Measurements from ENCODE around the gene ARHGAP6.

Gene ARHGAP6

DNA sequence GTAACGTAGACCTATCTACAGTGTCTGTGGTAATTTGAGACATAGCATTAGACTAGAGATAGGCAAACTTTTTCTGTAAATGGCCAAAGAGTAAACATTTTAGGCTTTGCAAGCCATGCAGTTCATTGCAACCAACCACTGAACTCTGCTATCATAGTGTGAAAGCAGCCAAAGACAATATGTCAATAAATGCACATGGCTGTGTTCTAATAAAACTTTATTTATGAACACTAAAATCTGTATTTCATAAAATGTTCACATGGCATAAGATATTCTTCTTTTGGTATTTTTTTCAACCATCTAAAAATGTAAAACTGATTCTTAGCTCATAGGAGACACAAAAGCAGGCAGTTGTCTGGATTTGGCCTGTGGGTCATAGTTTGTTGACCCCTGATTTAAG, 251.6 kb downstream of the ARHGAP6 start:
- no peak overlapping the region for H3K4ac ChIP-seq (ENCODE audit: low read length)
- no peak overlapping the region for H2AFZ ChIP-seq (ENCODE audit: low read length)
- no peak for DNase-seq (ENCODE audit: low spot score)
- H3K9ac ChIP-seq (ENCODE audit: low read depth, low read length, poor library complexity), result no peak overlapping the region
- no peaks in the 10 kb centered on the region for H3K27me3 ChIP-seq (ENCODE audit: control insufficient read depth in 3 of 3, insufficient read depth in 3 of 3, low read depth in 1 of 3, low read length in 3 of 3)
- H3K14ac ChIP-seq (ENCODE audit: low read length), result no peak overlapping the region
- H3K18ac ChIP-seq (ENCODE audit: low read length), result no peak overlapping the region
- H3K4me2 ChIP-seq (ENCODE audit: insufficient read depth, low read length, poor library complexity, severe bottlenecking), result no peak overlapping the region
- no peak overlapping the region for H4K91ac ChIP-seq (ENCODE audit: low read depth, low read length, poor library complexity)
- H2AK5ac ChIP-seq (ENCODE audit: low read depth, low read length), result no peak overlapping the region
- H2BK12ac ChIP-seq (ENCODE audit: low read length), result no peak overlapping the region
- H3K79me1 ChIP-seq (ENCODE audit: low read depth, low read length), result no peaks in the 10 kb centered on the region
- H3K4me3 ChIP-seq (ENCODE audit: low read length in 2 of 2), result no peak overlapping the region
- H2BK15ac ChIP-seq (ENCODE audit: low read length), result no peak overlapping the region
- no peaks in the 10 kb centered on the region for H3K4me1 ChIP-seq (ENCODE audit: control insufficient read depth in 2 of 2, insufficient read depth in 1 of 2, low read depth in 1 of 2, low read length in 2 of 2)
- H2BK5ac ChIP-seq (ENCODE audit: low read length), result no peak overlapping the region
- H3K9me3 ChIP-seq (replicated peaks in 1 of 2; ENCODE audit: control insufficient read depth in 2 of 2, insufficient read depth in 1 of 2, low read depth in 1 of 2, low read length in 2 of 2), result no peaks in the 10 kb centered on the region
- H3K36me3 ChIP-seq (replicated peaks in 1 of 2; ENCODE audit: control insufficient read depth in 2 of 2, insufficient read depth in 2 of 2, low read length in 2 of 2), result no peaks in the 10 kb centered on the region
- H4K8ac ChIP-seq (ENCODE audit: low read depth, low read length), result no peak overlapping the region
- H3K23ac ChIP-seq (ENCODE audit: low read depth, low read length, poor library complexity), result no peak overlapping the region
- H2BK120ac ChIP-seq (ENCODE audit: low read depth, low read length), result no peak overlapping the region
- WGBS, 2 donors (ENCODE audit: extremely low coverage in 2 of 2, insufficient read length in 2 of 2, insufficient replicate concordance in 1 of 2), result no CpG with 5 or more reads among the region's 1 CpG
- no peak overlapping the region for H3K27ac ChIP-seq (replicated peaks; ENCODE audit: low read length)

DNA sequence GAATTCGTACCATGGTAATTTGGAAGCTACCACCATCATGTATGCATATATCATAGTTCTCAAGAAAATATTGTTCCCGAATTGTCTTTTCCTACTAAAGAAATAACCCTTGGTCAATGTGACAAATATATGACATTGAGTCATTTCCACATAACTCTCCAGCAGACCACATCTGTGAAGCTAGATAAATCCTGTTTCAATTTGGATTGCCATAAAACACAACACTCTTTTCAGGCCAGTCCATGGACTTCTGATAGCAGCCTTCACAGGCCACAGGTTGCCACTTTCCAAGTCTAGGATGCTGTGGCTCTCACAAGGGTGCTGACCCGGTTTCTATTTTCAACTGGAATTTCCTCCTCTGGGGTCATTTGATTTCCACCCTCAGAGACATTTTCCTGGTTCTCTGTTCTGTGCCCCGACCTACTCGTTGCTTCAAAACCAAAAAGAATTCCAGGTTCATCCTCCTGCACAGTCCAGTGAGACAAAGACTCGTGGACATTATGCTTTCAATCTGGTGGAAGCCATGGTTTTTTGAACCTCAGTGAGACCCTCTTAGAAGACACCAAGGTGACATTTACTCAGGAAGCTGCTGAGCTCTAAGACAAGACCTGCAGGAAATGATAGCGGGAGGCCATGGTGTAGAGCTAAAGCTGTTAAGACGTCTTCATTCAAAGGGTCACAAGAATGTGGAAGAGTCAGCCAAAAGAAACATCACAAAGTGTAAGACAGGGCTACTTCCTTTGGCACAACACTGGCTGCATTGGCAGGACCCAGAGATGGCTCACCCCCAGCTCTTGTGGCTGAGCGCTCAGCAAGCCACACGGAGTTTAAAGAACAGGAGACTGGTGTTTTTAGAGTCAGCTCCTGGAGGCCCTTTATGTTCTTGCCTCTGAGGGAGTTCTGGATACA, 252.8 kb downstream of the ARHGAP6 start:
- H2BK12ac ChIP-seq (ENCODE audit: low read length), result no peak overlapping the region
- no peak overlapping the region for H3K4me2 ChIP-seq (ENCODE audit: insufficient read depth, low read length, poor library complexity, severe bottlenecking)
- H3K36me3 ChIP-seq (replicated peaks in 1 of 2; ENCODE audit: control insufficient read depth in 2 of 2, insufficient read depth in 2 of 2, low read length in 2 of 2), result no peaks in the 10 kb centered on the region
- H3K9ac ChIP-seq (ENCODE audit: low read depth, low read length, poor library complexity), result no peak overlapping the region
- no peak overlapping the region for H4K8ac ChIP-seq (ENCODE audit: low read depth, low read length)
- no peak overlapping the region for H3K18ac ChIP-seq (ENCODE audit: low read length)
- no peaks in the 10 kb centered on the region for H3K4me1 ChIP-seq (ENCODE audit: control insufficient read depth in 2 of 2, insufficient read depth in 1 of 2, low read depth in 1 of 2, low read length in 2 of 2)
- no CpG with 5 or more reads among the region's 10 CpGs for WGBS, 2 donors (ENCODE audit: extremely low coverage in 2 of 2, insufficient read length in 2 of 2, insufficient replicate concordance in 1 of 2)
- H3K79me1 ChIP-seq (ENCODE audit: low read depth, low read length), result no peaks in the 10 kb centered on the region
- H3K9me3 ChIP-seq (replicated peaks in 1 of 2; ENCODE audit: control insufficient read depth in 2 of 2, insufficient read depth in 1 of 2, low read depth in 1 of 2, low read length in 2 of 2), result no peaks in the 10 kb centered on the region
- H3K14ac ChIP-seq (ENCODE audit: low read length), result no peak overlapping the region
- no peak overlapping the region for H3K27ac ChIP-seq (replicated peaks; ENCODE audit: low read length)
- no peak overlapping the region for H3K4me3 ChIP-seq (ENCODE audit: low read length in 2 of 2)
- no peak overlapping the region for H2BK120ac ChIP-seq (ENCODE audit: low read depth, low read length)
- no peak overlapping the region for H4K91ac ChIP-seq (ENCODE audit: low read depth, low read length, poor library complexity)
- no peak overlapping the region for H3K23ac ChIP-seq (ENCODE audit: low read depth, low read length, poor library complexity)
- no peak overlapping the region for H2AK5ac ChIP-seq (ENCODE audit: low read depth, low read length)
- H3K4ac ChIP-seq (ENCODE audit: low read length), result no peak overlapping the region
- no peak for DNase-seq (ENCODE audit: low spot score)
- H2AFZ ChIP-seq (ENCODE audit: low read length), result no peak overlapping the region
- H2BK15ac ChIP-seq (ENCODE audit: low read length), result no peak overlapping the region
- no peaks in the 10 kb centered on the region for H3K27me3 ChIP-seq (ENCODE audit: control insufficient read depth in 3 of 3, insufficient read depth in 3 of 3, low read depth in 1 of 3, low read length in 3 of 3)
- no peak overlapping the region for H2BK5ac ChIP-seq (ENCODE audit: low read length)

GRCh38 chrX:11409957-11410356, 255.8 kb downstream of the ARHGAP6 start:
- no peak overlapping the region for H2BK120ac ChIP-seq (ENCODE audit: low read depth, low read length)
- no peak overlapping the region for H2BK15ac ChIP-seq (ENCODE audit: low read length)
- WGBS, 2 donors (ENCODE audit: extremely low coverage in 2 of 2, insufficient read length in 2 of 2, insufficient replicate concordance in 1 of 2), result no CpG with 5 or more reads among the region's 3 CpGs
- H4K91ac ChIP-seq (ENCODE audit: low read depth, low read length, poor library complexity), result no peak overlapping the region
- H3K9me3 ChIP-seq (replicated peaks in 1 of 2; ENCODE audit: control insufficient read depth in 2 of 2, insufficient read depth in 1 of 2, low read depth in 1 of 2, low read length in 2 of 2), result no peaks in the 10 kb centered on the region
- H3K27ac ChIP-seq (replicated peaks; ENCODE audit: low read length), result no peak overlapping the region
- H3K4me1 ChIP-seq (ENCODE audit: control insufficient read depth in 2 of 2, insufficient read depth in 1 of 2, low read depth in 1 of 2, low read length in 2 of 2), result no peaks in the 10 kb centered on the region
- H3K4me3 ChIP-seq (ENCODE audit: low read length in 2 of 2), result no peak overlapping the region
- H2AK5ac ChIP-seq (ENCODE audit: low read depth, low read length), result no peak overlapping the region
- no peak overlapping the region for H3K9ac ChIP-seq (ENCODE audit: low read depth, low read length, poor library complexity)
- no peaks in the 10 kb centered on the region for H3K79me1 ChIP-seq (ENCODE audit: low read depth, low read length)
- no peak overlapping the region for H3K18ac ChIP-seq (ENCODE audit: low read length)
- DNase-seq (ENCODE audit: low spot score), result no peak
- no peak overlapping the region for H2BK12ac ChIP-seq (ENCODE audit: low read length)
- no peak overlapping the region for H2BK5ac ChIP-seq (ENCODE audit: low read length)
- H3K27me3 ChIP-seq (ENCODE audit: control insufficient read depth in 3 of 3, insufficient read depth in 3 of 3, low read depth in 1 of 3, low read length in 3 of 3), result no peaks in the 10 kb centered on the region
- no peak overlapping the region for H3K4ac ChIP-seq (ENCODE audit: low read length)
- no peak overlapping the region for H3K14ac ChIP-seq (ENCODE audit: low read length)
- H3K4me2 ChIP-seq (ENCODE audit: insufficient read depth, low read length, poor library complexity, severe bottlenecking), result no peak overlapping the region
- no peak overlapping the region for H2AFZ ChIP-seq (ENCODE audit: low read length)
- H3K36me3 ChIP-seq (replicated peaks in 1 of 2; ENCODE audit: control insufficient read depth in 2 of 2, insufficient read depth in 2 of 2, low read length in 2 of 2), result no peaks in the 10 kb centered on the region
- no peak overlapping the region for H3K23ac ChIP-seq (ENCODE audit: low read depth, low read length, poor library complexity)
- H4K8ac ChIP-seq (ENCODE audit: low read depth, low read length), result no peak overlapping the region

GRCh38 chrX:11408783-11409182, 256.9 kb downstream of the ARHGAP6 start:
- no peak overlapping the region for H3K4ac ChIP-seq (ENCODE audit: low read length)
- H3K9ac ChIP-seq (ENCODE audit: low read depth, low read length, poor library complexity), result no peak overlapping the region
- no peak overlapping the region for H3K14ac ChIP-seq (ENCODE audit: low read length)
- no peak for DNase-seq (ENCODE audit: low spot score)
- H2BK5ac ChIP-seq (ENCODE audit: low read length), result no peak overlapping the region
- no peak overlapping the region for H4K91ac ChIP-seq (ENCODE audit: low read depth, low read length, poor library complexity)
- no peak overlapping the region for H3K4me2 ChIP-seq (ENCODE audit: insufficient read depth, low read length, poor library complexity, severe bottlenecking)
- no peaks in the 10 kb centered on the region for H3K4me1 ChIP-seq (ENCODE audit: control insufficient read depth in 2 of 2, insufficient read depth in 1 of 2, low read depth in 1 of 2, low read length in 2 of 2)
- no peaks in the 10 kb centered on the region for H3K36me3 ChIP-seq (replicated peaks in 1 of 2; ENCODE audit: control insufficient read depth in 2 of 2, insufficient read depth in 2 of 2, low read length in 2 of 2)
- no peak overlapping the region for H2BK15ac ChIP-seq (ENCODE audit: low read length)
- WGBS, 2 donors (ENCODE audit: extremely low coverage in 2 of 2, insufficient read length in 2 of 2, insufficient replicate concordance in 1 of 2), result 100% methylated on average over 1 of the region's 3 CpGs; no CpG with 5 or more reads in 1 of the 2 donors
- H3K18ac ChIP-seq (ENCODE audit: low read length), result no peak overlapping the region
- no peaks in the 10 kb centered on the region for H3K9me3 ChIP-seq (replicated peaks in 1 of 2; ENCODE audit: control insufficient read depth in 2 of 2, insufficient read depth in 1 of 2, low read depth in 1 of 2, low read length in 2 of 2)
- H2AFZ ChIP-seq (ENCODE audit: low read length), result no peak overlapping the region
- no peak overlapping the region for H3K4me3 ChIP-seq (ENCODE audit: low read length in 2 of 2)
- H2BK12ac ChIP-seq (ENCODE audit: low read length), result no peak overlapping the region
- no peaks in the 10 kb centered on the region for H3K27me3 ChIP-seq (ENCODE audit: control insufficient read depth in 3 of 3, insufficient read depth in 3 of 3, low read depth in 1 of 3, low read length in 3 of 3)
- no peak overlapping the region for H2AK5ac ChIP-seq (ENCODE audit: low read depth, low read length)
- no peak overlapping the region for H2BK120ac ChIP-seq (ENCODE audit: low read depth, low read length)
- no peak overlapping the region for H3K27ac ChIP-seq (replicated peaks; ENCODE audit: low read length)
- H3K23ac ChIP-seq (ENCODE audit: low read depth, low read length, poor library complexity), result no peak overlapping the region
- H3K79me1 ChIP-seq (ENCODE audit: low read depth, low read length), result no peaks in the 10 kb centered on the region
- H4K8ac ChIP-seq (ENCODE audit: low read depth, low read length), result no peak overlapping the region
